Natural killer cell (primary cell): ENCODE results near the gene OR7D4. TPM values are rescaled to one million over a fixed set of nuclear protein-coding genes. Genes with fewer than 3 reads are reported as not detected.

Experiments used
- ATAC-seq, 3 donors: fragments of 150-1000 bp in 2 of 3; fragments of 200-7000 bp in 1 of 3; cut with Tn5 transposase; 1 replicate in 1 of 3; 2 replicates in 2 of 3; pipeline ENCODE4 v1.10.0; 2021; ENCODE audit warnings: mild to moderate bottlenecking in 2 of 3, moderate library complexity in 2 of 3
- DNase-seq, 2 donors: peaks; one replicate each; pipeline versions ENCODE4 v3.0.0 to v3.0.0-alpha.2; 2013 to 2021; ENCODE audit warnings: mixed read lengths in 1 of 2
- H3K27ac ChIP-seq: one replicate; pipeline ENCODE4 v1.5.1; 2013; ENCODE audit warnings: mild to moderate bottlenecking, low read length
- H3K27me3 ChIP-seq: one replicate; pipeline ENCODE4 v1.6.1; 2013; ENCODE audit warnings: low read length; ENCODE audit not compliant: control insufficient read depth, insufficient read depth
- H3K36me3 ChIP-seq: one replicate; pipeline ENCODE4 v1.6.1; 2013; ENCODE audit warnings: low read length; ENCODE audit not compliant: control insufficient read depth, insufficient read depth
- H3K4me1 ChIP-seq: one replicate; pipeline ENCODE4 v1.6.1; 2013; ENCODE audit warnings: low read length; ENCODE audit not compliant: control insufficient read depth, insufficient read depth
- H3K4me3 ChIP-seq: one replicate; pipeline ENCODE4 v1.5.1; 2013; ENCODE audit warnings: low read length
- H3K9me3 ChIP-seq: one replicate; pipeline ENCODE4 v1.6.1; 2013; ENCODE audit warnings: low read length; ENCODE audit not compliant: control insufficient read depth, insufficient read depth
- H3K27ac Mint-ChIP-seq, 2 donors: one replicate each; pipeline ENCODE4 v1.8.0; 2022; ENCODE audit warnings: mild to moderate bottlenecking in 2 of 2, mixed read lengths in 2 of 2, moderate library complexity in 1 of 2
- H3K27me3 Mint-ChIP-seq, 2 donors: one replicate each; pipeline ENCODE4 v1.8.0; 2022; ENCODE audit warnings: low read depth in 2 of 2, mixed read lengths in 2 of 2
- H3K36me3 Mint-ChIP-seq: one replicate; pipeline ENCODE4 v1.8.0; 2022; ENCODE audit warnings: mixed read lengths
- H3K4me1 Mint-ChIP-seq, 2 donors: one replicate each; pipeline ENCODE4 v1.8.0; 2022; ENCODE audit warnings: mixed read lengths in 2 of 2
- H3K4me3 Mint-ChIP-seq: one replicate; pipeline ENCODE4 v1.8.0; 2022; ENCODE audit warnings: mild to moderate bottlenecking, moderate library complexity, mixed read lengths
- H3K9me3 Mint-ChIP-seq, 2 donors: one replicate each; pipeline ENCODE4 v1.8.0; 2022; ENCODE audit warnings: mixed read lengths in 2 of 2
- WGBS: methylation state at CpG from one replicate; pipeline ENCODE4 v1.1.7; 2013; ENCODE audit warnings: missing lambda C conversion rate; ENCODE audit not compliant: insufficient coverage; 5-methylcytosine and 5-hydroxymethylcytosine counted together
- intact Hi-C: fragments of 100-400 bp; cut with micrococcal nuclease; formaldehyde crosslinking; loops from one replicate; pipeline ENCODE4 v1.14.2; 2022
- total RNA-seq, 4 donors: library from RNA; stranded (reverse); fragments of 120-200 nt in 1 of 4; gene quantifications; one replicate each; pipeline versions ENCODE4 v1.2.3 to v1.2.4, GENCODE V29; 2013 to 2022
- TF ChIP-seq, protein P1 (sequence below): fragments of 200-600 bp; IDR thresholded peaks from one replicate; pipeline ENCODE4 v1.8.0; 2022; ENCODE audit warnings: antibody characterized with exemption

The OR7D4 gene
- total RNA-seq, 3 donors from 2014 or later (not counting 1 experiment from before 2014, with no cell fraction given) = not detected

DNA sequence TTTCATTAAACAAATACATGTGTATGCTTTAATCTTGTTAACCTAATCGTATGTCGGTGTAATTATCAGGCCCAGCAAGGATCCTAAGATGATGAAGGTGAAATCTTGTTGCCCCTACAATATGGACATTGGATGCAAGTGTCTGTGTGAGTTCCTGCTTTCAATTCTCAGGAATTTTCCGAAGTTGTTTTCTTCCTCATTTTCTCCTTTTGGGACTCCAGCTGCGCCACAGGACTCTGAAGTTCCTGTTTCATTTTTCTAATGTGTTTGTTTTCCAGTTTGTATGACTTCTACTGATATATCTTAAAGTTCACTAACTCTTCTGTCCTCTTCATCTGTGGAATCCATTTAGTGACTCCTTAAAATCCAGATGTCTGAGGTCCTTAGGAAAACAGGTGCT lies 52.5 kb downstream of the OR7D4 start:
- Mint-ChIP-seq H3K9me3 (no peaks in the 10 kb centered on the region), H3K27me3 (no peaks in the 10 kb centered on the region), H3K36me3 (peaks cover 21% of the 10 kb centered on the region), H3K27ac (peak overlapping the region in 1 of 2 donors; percentile 42), H3K4me1 (no peaks in the 10 kb centered on the region), H3K4me3 (no peak overlapping the region)
- H3K4me1 ChIP-seq = no peaks in the 10 kb centered on the region
- ATAC-seq = no peak
- H3K9me3 ChIP-seq = no peaks in the 10 kb centered on the region
- peaks cover 19% of the 10 kb centered on the region for H3K36me3 ChIP-seq
- intact Hi-C loops = no loop called here
- no peaks in the 10 kb centered on the region for H3K27me3 ChIP-seq
- no peak overlapping the region for H3K4me3 ChIP-seq
- TF ChIP-seq, protein P1, sequence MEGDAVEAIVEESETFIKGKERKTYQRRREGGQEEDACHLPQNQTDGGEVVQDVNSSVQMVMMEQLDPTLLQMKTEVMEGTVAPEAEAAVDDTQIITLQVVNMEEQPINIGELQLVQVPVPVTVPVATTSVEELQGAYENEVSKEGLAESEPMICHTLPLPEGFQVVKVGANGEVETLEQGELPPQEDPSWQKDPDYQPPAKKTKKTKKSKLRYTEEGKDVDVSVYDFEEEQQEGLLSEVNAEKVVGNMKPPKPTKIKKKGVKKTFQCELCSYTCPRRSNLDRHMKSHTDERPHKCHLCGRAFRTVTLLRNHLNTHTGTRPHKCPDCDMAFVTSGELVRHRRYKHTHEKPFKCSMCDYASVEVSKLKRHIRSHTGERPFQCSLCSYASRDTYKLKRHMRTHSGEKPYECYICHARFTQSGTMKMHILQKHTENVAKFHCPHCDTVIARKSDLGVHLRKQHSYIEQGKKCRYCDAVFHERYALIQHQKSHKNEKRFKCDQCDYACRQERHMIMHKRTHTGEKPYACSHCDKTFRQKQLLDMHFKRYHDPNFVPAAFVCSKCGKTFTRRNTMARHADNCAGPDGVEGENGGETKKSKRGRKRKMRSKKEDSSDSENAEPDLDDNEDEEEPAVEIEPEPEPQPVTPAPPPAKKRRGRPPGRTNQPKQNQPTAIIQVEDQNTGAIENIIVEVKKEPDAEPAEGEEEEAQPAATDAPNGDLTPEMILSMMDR = no peak
- 87% methylated on average over 3 of the region's 4 CpGs for WGBS
- no peak for DNase-seq
- no peak overlapping the region for H3K27ac ChIP-seq

DNA sequence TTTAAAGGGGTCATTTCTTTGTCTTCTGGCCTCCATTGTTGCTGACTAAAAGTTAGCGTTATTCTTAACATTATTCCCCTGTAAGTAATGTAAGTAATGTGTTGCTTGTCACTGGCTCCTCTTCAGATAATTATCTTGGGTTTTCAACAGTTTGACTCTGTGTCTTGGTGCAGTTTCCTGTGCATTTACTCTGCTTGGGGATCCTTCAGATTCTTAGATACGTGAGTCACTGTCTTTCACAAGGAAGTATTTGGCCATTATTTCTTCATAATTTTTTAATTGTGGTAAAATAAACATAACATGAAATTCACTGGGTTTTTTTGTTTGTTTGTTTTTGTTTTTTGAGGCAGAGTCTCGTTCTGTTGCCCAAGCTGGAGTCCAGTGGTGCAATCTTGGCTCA lies 54.1 kb downstream of the OR7D4 start:
- no peaks in the 10 kb centered on the region for H3K27me3 ChIP-seq

DNA sequence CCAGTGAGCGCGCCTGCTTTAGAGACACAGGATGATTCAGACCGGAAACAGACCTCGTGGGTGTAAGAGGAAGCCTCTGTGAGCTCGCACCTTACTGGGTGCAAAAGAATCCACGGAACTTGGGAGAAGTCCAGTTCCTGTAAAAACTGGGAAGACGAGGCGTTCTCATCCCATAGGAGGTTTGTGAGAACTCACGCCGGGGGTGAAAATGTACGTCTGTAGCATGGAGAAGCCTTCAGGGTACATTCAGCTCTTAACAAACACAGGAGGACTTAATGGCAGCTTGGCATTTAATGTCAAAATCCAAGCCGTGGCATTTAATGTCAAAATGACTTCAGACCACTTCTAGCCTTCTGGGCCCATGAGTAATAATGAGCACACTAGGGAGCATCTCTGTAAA lies 58.0 kb downstream of the OR7D4 start:
- H3K27me3 Mint-ChIP-seq = no peaks in the 10 kb centered on the region
- intact Hi-C loops = no loop called here
- peaks cover 32% of the 10 kb centered on the region for H3K36me3 Mint-ChIP-seq

More for the DNA sequence above, 54.1 kb downstream of the OR7D4 start:
- H3K27me3 Mint-ChIP-seq = no peaks in the 10 kb centered on the region
- H3K27ac Mint-ChIP-seq = no peak overlapping the region
- intact Hi-C loops = no loop called here
- no peak overlapping the region for H3K4me3 Mint-ChIP-seq
- peaks cover 34% of the 10 kb centered on the region for H3K36me3 Mint-ChIP-seq
- H3K4me1 Mint-ChIP-seq = no peaks in the 10 kb centered on the region
- WGBS = 94% methylated on average over 3 of the region's 3 CpGs
- Histone ChIP-seq H3K9me3 (peaks cover 4% of the 10 kb centered on the region), H3K27ac (no peak overlapping the region), H3K4me3 (no peak overlapping the region), H3K4me1 (no peaks in the 10 kb centered on the region), H3K36me3 (peaks cover 35% of the 10 kb centered on the region)
- no peaks in the 10 kb centered on the region for H3K9me3 Mint-ChIP-seq
- TF ChIP-seq, protein P1 = no peak
- ATAC-seq (no peak), DNase-seq (no peak)

More for the DNA sequence above, 58.0 kb downstream of the OR7D4 start:
- Mint-ChIP-seq H3K27ac (no peak overlapping the region), H3K9me3 (no peaks in the 10 kb centered on the region), H3K4me3 (no peak overlapping the region), H3K4me1 (peaks cover 3 to 4% of the 10 kb centered on the region in 2 donors)
- peaks cover 66% of the 10 kb centered on the region for H3K36me3 ChIP-seq
- TF ChIP-seq, protein P1 = no peak
- H3K4me3 ChIP-seq = no peak overlapping the region
- ATAC-seq (no peak), DNase-seq (no peak)
- WGBS = 96% methylated on average over 12 of the region's 12 CpGs
- no peaks in the 10 kb centered on the region for H3K27me3 ChIP-seq
- H3K4me1 ChIP-seq = peaks cover 3% of the 10 kb centered on the region
- H3K9me3 ChIP-seq = peaks cover 4% of the 10 kb centered on the region
- H3K27ac ChIP-seq = no peak overlapping the region

Other genes with a start within 250 kb of the OR7D4 start
- under 1 TPM in 1 of 3 donors, not detected in 2; under 0.01 TPM for gene MUC16, start 209.2 kb downstream of the OR7D4 start, total RNA-seq
- not detected for gene OR1M1, start 132.5 kb downstream of the OR7D4 start, total RNA-seq
- not detected for gene OR7G2, start 112.1 kb downstream of the OR7D4 start, total RNA-seq
- gene OR7G1, start 103.8 kb downstream of the OR7D4 start, total RNA-seq = not detected
- gene OR7G3, start 92.6 kb downstream of the OR7D4 start, total RNA-seq = not detected
- 10 to 100 TPM; 78.0 to 91.2 (median 82.8) TPM for gene ZNF317, start 79.2 kb downstream of the OR7D4 start, total RNA-seq
- not detected for gene OR7D2, start 40.6 kb downstream of the OR7D4 start, total RNA-seq
- gene OR7E24, start 31.3 kb upstream of the OR7D4 start, total RNA-seq = not detected
- 10 to 100 TPM; 13.4 to 15.3 (median 15.2) TPM for gene ZNF699, start 90.2 kb upstream of the OR7D4 start, total RNA-seq
- gene ZNF559, start 104.6 kb upstream of the OR7D4 start, total RNA-seq = 10 to 100 TPM; 10.0 to 20.5 (median 11.4) TPM
- gene ZNF177, start 143.4 kb upstream of the OR7D4 start, total RNA-seq = 1 to 10 TPM in 2 of 3 donors, under 1 TPM in 1; 0.31 to 1.5 (median 1.2) TPM
- 100 to 1,000 TPM in 2 of 3 donors, 10 to 100 TPM in 1; 89.9 to 108 (median 104) TPM for gene ZNF266, start 216.0 kb upstream of the OR7D4 start, total RNA-seq